ENCODE measurements around the gene PDE9A.

Gene PDE9A

GRCh38 chr21:42672699-42673458, 19.5 kb downstream of the PDE9A start:
- no peak overlapping the region for H3K27ac ChIP-seq (ENCODE audit: low read depth, low read length)
- no peaks in the 10 kb centered on the region for H3K4me1 ChIP-seq (ENCODE audit: control insufficient read depth in 1 of 2, insufficient read depth in 2 of 2, low read length in 2 of 2)

GRCh38 chr21:42673633-42674328, 20.4 kb downstream of the PDE9A start:
- Histone ChIP-seq H3K9me3 (ENCODE audit: control insufficient read depth in 1 of 2, low read length in 2 of 2) (no peaks in the 10 kb centered on the region), H3K27me3 (ENCODE audit: control insufficient read depth in 1 of 2, insufficient read depth in 2 of 2, low read length in 2 of 2) (peaks cover 0 to 5% of the 10 kb centered on the region in 2 donors), H3K4me1 (ENCODE audit: control insufficient read depth in 1 of 2, insufficient read depth in 2 of 2, low read length in 2 of 2) (no peaks in the 10 kb centered on the region), H3K9ac (ENCODE audit: low read depth in 1 of 2, low read length in 2 of 2) (no peak overlapping the region), H3K27ac (ENCODE audit: low read depth, low read length) (no peak overlapping the region), H3K36me3 (ENCODE audit: control insufficient read depth in 1 of 2, insufficient read depth in 2 of 2, low read length in 2 of 2) (peaks cover 0 to 4% of the 10 kb centered on the region in 2 donors), H3K4me3 (ENCODE audit: low read depth in 1 of 2, low read length in 2 of 2) (no peak overlapping the region)

More at GRCh38 chr21:42672699-42673458, 19.5 kb downstream of the PDE9A start:
- Histone ChIP-seq H3K36me3 (ENCODE audit: control insufficient read depth in 1 of 2, insufficient read depth in 2 of 2, low read length in 2 of 2) (peaks cover 0 to 4% of the 10 kb centered on the region in 2 donors), H3K9me3 (ENCODE audit: control insufficient read depth in 1 of 2, low read length in 2 of 2) (no peaks in the 10 kb centered on the region), H3K27me3 (ENCODE audit: control insufficient read depth in 1 of 2, insufficient read depth in 2 of 2, low read length in 2 of 2) (peaks cover 0 to 5% of the 10 kb centered on the region in 2 donors), H3K9ac (ENCODE audit: low read depth in 1 of 2, low read length in 2 of 2) (no peak overlapping the region), H3K4me3 (ENCODE audit: low read depth in 1 of 2, low read length in 2 of 2) (no peak overlapping the region)

GRCh38 chr21:42674351-42674940, 21.0 kb downstream of the PDE9A start:
- no peaks in the 10 kb centered on the region for H3K4me1 ChIP-seq (ENCODE audit: control insufficient read depth in 1 of 2, insufficient read depth in 2 of 2, low read length in 2 of 2)
- H3K27me3 ChIP-seq (ENCODE audit: control insufficient read depth in 1 of 2, insufficient read depth in 2 of 2, low read length in 2 of 2), result peaks cover 0 to 5% of the 10 kb centered on the region in 2 donors
- no peaks in the 10 kb centered on the region for H3K9me3 ChIP-seq (ENCODE audit: control insufficient read depth in 1 of 2, low read length in 2 of 2)
- peaks cover 0 to 4% of the 10 kb centered on the region in 2 donors for H3K36me3 ChIP-seq (ENCODE audit: control insufficient read depth in 1 of 2, insufficient read depth in 2 of 2, low read length in 2 of 2)
- no peak overlapping the region for H3K4me3 ChIP-seq (ENCODE audit: low read depth in 1 of 2, low read length in 2 of 2)
- H3K27ac ChIP-seq (ENCODE audit: low read depth, low read length), result no peak overlapping the region
- H3K9ac ChIP-seq (ENCODE audit: low read depth in 1 of 2, low read length in 2 of 2), result no peak overlapping the region

- Histone ChIP-seq H3K36me3 (ENCODE audit: control insufficient read depth in 1 of 2, insufficient read depth in 2 of 2, low read length in 2 of 2) (peaks cover 0 to 3% of the 10 kb centered on the region in 2 donors), H3K27ac (ENCODE audit: low read depth, low read length) (no peak overlapping the region), H3K9ac (ENCODE audit: low read depth in 1 of 2, low read length in 2 of 2) (no peak overlapping the region), H3K4me3 (ENCODE audit: low read depth in 1 of 2, low read length in 2 of 2) (no peak overlapping the region), H3K9me3 (ENCODE audit: control insufficient read depth in 1 of 2, low read length in 2 of 2) (no peaks in the 10 kb centered on the region), H3K27me3 (ENCODE audit: control insufficient read depth in 1 of 2, insufficient read depth in 2 of 2, low read length in 2 of 2) (peaks cover 0 to 3% of the 10 kb centered on the region in 2 donors), H3K4me1 (ENCODE audit: control insufficient read depth in 1 of 2, insufficient read depth in 2 of 2, low read length in 2 of 2) (no peaks in the 10 kb centered on the region)
These were observed 22.0 kb downstream of the PDE9A start for GRCh38 chr21:42675403-42675802.

GRCh38 chr21:42676808-42677207, 23.4 kb downstream of the PDE9A start:
- no peak overlapping the region for H3K9ac ChIP-seq (ENCODE audit: low read depth in 1 of 2, low read length in 2 of 2)
- H3K27ac ChIP-seq (ENCODE audit: low read depth, low read length), result no peak overlapping the region
- H3K4me3 ChIP-seq (ENCODE audit: low read depth in 1 of 2, low read length in 2 of 2), result no peak overlapping the region
- no peaks in the 10 kb centered on the region for H3K27me3 ChIP-seq (ENCODE audit: control insufficient read depth in 1 of 2, insufficient read depth in 2 of 2, low read length in 2 of 2)
- no peaks in the 10 kb centered on the region for H3K9me3 ChIP-seq (ENCODE audit: control insufficient read depth in 1 of 2, low read length in 2 of 2)
- H3K36me3 ChIP-seq (ENCODE audit: control insufficient read depth in 1 of 2, insufficient read depth in 2 of 2, low read length in 2 of 2), result no peaks in the 10 kb centered on the region
- no peaks in the 10 kb centered on the region for H3K4me1 ChIP-seq (ENCODE audit: control insufficient read depth in 1 of 2, insufficient read depth in 2 of 2, low read length in 2 of 2)

GRCh38 chr21:42677339-42678321, 24.2 kb downstream of the PDE9A start:
- Histone ChIP-seq H3K27ac (ENCODE audit: low read depth, low read length) (no peak overlapping the region), H3K4me1 (ENCODE audit: control insufficient read depth in 1 of 2, insufficient read depth in 2 of 2, low read length in 2 of 2) (no peaks in the 10 kb centered on the region), H3K9ac (ENCODE audit: low read depth in 1 of 2, low read length in 2 of 2) (no peak overlapping the region), H3K9me3 (ENCODE audit: control insufficient read depth in 1 of 2, low read length in 2 of 2) (no peaks in the 10 kb centered on the region), H3K27me3 (ENCODE audit: control insufficient read depth in 1 of 2, insufficient read depth in 2 of 2, low read length in 2 of 2) (no peaks in the 10 kb centered on the region), H3K36me3 (ENCODE audit: control insufficient read depth in 1 of 2, insufficient read depth in 2 of 2, low read length in 2 of 2) (no peaks in the 10 kb centered on the region), H3K4me3 (ENCODE audit: low read depth in 1 of 2, low read length in 2 of 2) (no peak overlapping the region)

GRCh38 chr21:42678618-42679295, 25.3 kb downstream of the PDE9A start:
- Histone ChIP-seq H3K27ac (ENCODE audit: low read depth, low read length) (no peak overlapping the region), H3K9me3 (ENCODE audit: control insufficient read depth in 1 of 2, low read length in 2 of 2) (no peaks in the 10 kb centered on the region), H3K36me3 (ENCODE audit: control insufficient read depth in 1 of 2, insufficient read depth in 2 of 2, low read length in 2 of 2) (no peaks in the 10 kb centered on the region), H3K4me3 (ENCODE audit: low read depth in 1 of 2, low read length in 2 of 2) (no peak overlapping the region), H3K27me3 (ENCODE audit: control insufficient read depth in 1 of 2, insufficient read depth in 2 of 2, low read length in 2 of 2) (no peaks in the 10 kb centered on the region), H3K4me1 (ENCODE audit: control insufficient read depth in 1 of 2, insufficient read depth in 2 of 2, low read length in 2 of 2) (no peaks in the 10 kb centered on the region), H3K9ac (ENCODE audit: low read depth in 1 of 2, low read length in 2 of 2) (no peak overlapping the region)

GRCh38 chr21:42679319-42680057, 26.1 kb downstream of the PDE9A start:
- H3K36me3 ChIP-seq (ENCODE audit: control insufficient read depth in 1 of 2, insufficient read depth in 2 of 2, low read length in 2 of 2), result no peaks in the 10 kb centered on the region
- H3K4me1 ChIP-seq (ENCODE audit: control insufficient read depth in 1 of 2, insufficient read depth in 2 of 2, low read length in 2 of 2), result no peaks in the 10 kb centered on the region
- H3K27ac ChIP-seq (ENCODE audit: low read depth, low read length), result no peak overlapping the region

GRCh38 chr21:42680058-42680330, 26.6 kb downstream of the PDE9A start:
- Histone ChIP-seq H3K4me1 (ENCODE audit: control insufficient read depth in 1 of 2, insufficient read depth in 2 of 2, low read length in 2 of 2) (no peaks in the 10 kb centered on the region), H3K27ac (ENCODE audit: low read depth, low read length) (no peak overlapping the region), H3K9me3 (ENCODE audit: control insufficient read depth in 1 of 2, low read length in 2 of 2) (no peaks in the 10 kb centered on the region), H3K9ac (ENCODE audit: low read depth in 1 of 2, low read length in 2 of 2) (no peak overlapping the region), H3K36me3 (ENCODE audit: control insufficient read depth in 1 of 2, insufficient read depth in 2 of 2, low read length in 2 of 2) (no peaks in the 10 kb centered on the region), H3K27me3 (ENCODE audit: control insufficient read depth in 1 of 2, insufficient read depth in 2 of 2, low read length in 2 of 2) (no peaks in the 10 kb centered on the region), H3K4me3 (ENCODE audit: low read depth in 1 of 2, low read length in 2 of 2) (no peak overlapping the region)

More at GRCh38 chr21:42679319-42680057, 26.1 kb downstream of the PDE9A start:
- H3K9ac ChIP-seq (ENCODE audit: low read depth in 1 of 2, low read length in 2 of 2), result no peak overlapping the region
- no peaks in the 10 kb centered on the region for H3K27me3 ChIP-seq (ENCODE audit: control insufficient read depth in 1 of 2, insufficient read depth in 2 of 2, low read length in 2 of 2)
- H3K4me3 ChIP-seq (ENCODE audit: low read depth in 1 of 2, low read length in 2 of 2), result no peak overlapping the region
- no peaks in the 10 kb centered on the region for H3K9me3 ChIP-seq (ENCODE audit: control insufficient read depth in 1 of 2, low read length in 2 of 2)
